NCI-H2081 (cell line): Measurements from ENCODE around the gene GRIA2.

Experiments used
- DNase-seq, 2 experiments: peaks; one replicate each; lab custom pipeline; 2025; lab: John Stamatoyannopoulos, UW

Gene GRIA2

GRCh38 chr4:157372567-157372966 lies 152.0 kb downstream of the GRIA2 start:
- peak; percentile 81 to 94 for DNase-seq

GRCh38 chr4:157389741-157390140 lies 169.2 kb downstream of the GRIA2 start:
- peak in 1 of 2 experiments; percentile 53 for DNase-seq

GRCh38 chr4:157405070-157405469 lies 184.5 kb downstream of the GRIA2 start:
- no peak for DNase-seq
